GM21619 (cell line): ENCODE results near the gene C1orf35.

Experiments used
- ATAC-seq: cut with Tn5 transposase; IDR thresholded peaks from one replicate; pipeline ENCODE4 v1.9.1; 2021; ENCODE audit not compliant: unreplicated experiment

Gene C1orf35

GRCh38 chr1:228095161-228095560 is 8.0 kb downstream of the C1orf35 start:
- ATAC-seq, result no peak

- no peak for ATAC-seq
Observed at GRCh38 chr1:228094432-228095016, 8.6 kb downstream of the C1orf35 start.

GRCh38 chr1:228093050-228093906 is 9.8 kb downstream of the C1orf35 start:
- no peak for ATAC-seq

GRCh38 chr1:228092342-228093049 is 10.6 kb downstream of the C1orf35 start:
- ATAC-seq, result no peak

GRCh38 chr1:228091084-228091483 is 12.0 kb downstream of the C1orf35 start:
- ATAC-seq, result no peak

GRCh38 chr1:228090613-228091081 is 12.5 kb downstream of the C1orf35 start:
- no peak for ATAC-seq

GRCh38 chr1:228089519-228090380 is 13.4 kb downstream of the C1orf35 start:
- ATAC-seq, result no peak

GRCh38 chr1:228088586-228089498 is 14.3 kb downstream of the C1orf35 start:
- ATAC-seq, result no peak

GRCh38 chr1:228087771-228088251 is 15.3 kb downstream of the C1orf35 start:
- no peak for ATAC-seq

- ATAC-seq, result no peak
Observed at GRCh38 chr1:228085287-228085951, 17.7 kb downstream of the C1orf35 start.

- ATAC-seq, result no peak
Observed at GRCh38 chr1:228084797-228085196, 18.3 kb downstream of the C1orf35 start.

- ATAC-seq, result no peak
Observed at GRCh38 chr1:228084325-228084724, 18.8 kb downstream of the C1orf35 start.

GRCh38 chr1:228083871-228084278 is 19.2 kb downstream of the C1orf35 start:
- ATAC-seq, result no peak

- peak; percentile 17 for ATAC-seq
Observed at GRCh38 chr1:228082918-228083870, 19.9 kb downstream of the C1orf35 start.

GRCh38 chr1:228082214-228082917 is 20.8 kb downstream of the C1orf35 start, which contains the start of gene ARF1:
Gene ARF1, plus strand, starts transcription at chr1:228082708. Its CDS starts 14,407 bp downstream, at chr1:228097115.
- peak; percentile 67 for ATAC-seq

- peak; percentile 8 for ATAC-seq
Observed at GRCh38 chr1:228081578-228082213, 21.4 kb downstream of the C1orf35 start.

- ATAC-seq, result no peak
Observed at GRCh38 chr1:228081144-228081543, 22.0 kb downstream of the C1orf35 start.
